Measurements from ENCODE around the gene DENND2D. TPM values are rescaled to one million over a fixed set of nuclear protein-coding genes. Genes with fewer than 3 reads are reported as not detected.

Gene DENND2D
- polyA plus RNA-seq, 1 donor from 2014 or later = not detected

DNA sequence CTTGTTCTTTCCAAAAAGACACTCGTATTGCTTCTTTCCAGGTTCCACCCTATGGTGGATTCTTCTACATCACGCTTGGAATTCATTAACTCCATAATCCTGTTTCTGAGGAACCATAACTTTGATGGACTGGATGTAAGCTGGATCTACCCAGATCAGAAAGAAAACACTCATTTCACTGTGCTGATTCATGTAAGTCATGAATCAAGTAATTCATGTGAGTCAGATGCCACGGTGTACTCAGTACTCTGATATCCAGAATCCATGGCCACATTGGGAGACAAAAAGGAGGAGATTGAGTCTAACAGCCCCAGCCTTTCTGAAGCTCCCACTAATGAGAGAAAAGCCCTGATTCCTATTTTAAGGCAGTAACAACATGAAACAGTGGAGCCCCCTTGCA, 34.4 kb upstream of the DENND2D start:
- Histone ChIP-seq H3K9ac (ENCODE audit: low read length) (no peak overlapping the region), H3K36me3 (ENCODE audit: insufficient read depth, low read length) (no peaks in the 10 kb centered on the region), H3K9me2 (ENCODE audit: insufficient read depth, low read length) (no peaks in the 10 kb centered on the region), H4K20me1 (ENCODE audit: insufficient read depth) (no peaks in the 10 kb centered on the region), H2AFZ (ENCODE audit: low read depth, low read length) (no peak overlapping the region), H3K4me3 (ENCODE audit: low read length) (no peak overlapping the region), H3K4me2 (ENCODE audit: low read length) (no peak overlapping the region), H3K27ac (ENCODE audit: low read length) (no peak overlapping the region), H3F3A (ENCODE audit: insufficient read depth, low read length, poor library complexity, severe bottlenecking) (no peaks in the 10 kb centered on the region), H3K27me3 (ENCODE audit: insufficient read depth, low read depth, low read length) (no peaks in the 10 kb centered on the region), H3K79me2 (replicated peaks; ENCODE audit: insufficient read depth, low read length) (no peaks in the 10 kb centered on the region), H3K9me3 (ENCODE audit: low read length) (no peaks in the 10 kb centered on the region)
- TF ChIP-seq MXI1 (conservative IDR thresholded peaks at IDR 0.05; ENCODE audit: poor library complexity, severe bottlenecking) (no peak), REST (IDR thresholded peaks at IDR 0.05; ENCODE audit: borderline replicate concordance) (no peak), RAD21 (conservative IDR thresholded peaks at IDR 0.05) (no peak), EZH2 (IDR thresholded peaks at IDR 0.05; ENCODE audit: borderline replicate concordance, insufficient read depth, low read length, poor library complexity, severe bottlenecking) (no peak), SMC3 (conservative IDR thresholded peaks at IDR 0.05; ENCODE audit: poor library complexity) (no peak), CTCF (IDR thresholded peaks at IDR 0.05; ENCODE audit: poor library complexity, severe bottlenecking) (no peak), POLR2AphosphoS5 (IDR thresholded peaks at IDR 0.05) (no peak), TAF1 (IDR thresholded peaks at IDR 0.05; ENCODE audit: low read depth) (no peak), EP300 (conservative IDR thresholded peaks at IDR 0.05; ENCODE audit: poor library complexity, severe bottlenecking) (no peak)

- no peak overlapping the region for H3K9ac ChIP-seq (ENCODE audit: low read length)
- TF ChIP-seq POLR2AphosphoS5 (IDR thresholded peaks at IDR 0.05) (no peak), MXI1 (conservative IDR thresholded peaks at IDR 0.05; ENCODE audit: poor library complexity, severe bottlenecking) (no peak), EZH2 (IDR thresholded peaks at IDR 0.05; ENCODE audit: borderline replicate concordance, insufficient read depth, low read length, poor library complexity, severe bottlenecking) (no peak), RAD21 (conservative IDR thresholded peaks at IDR 0.05) (no peak), SMC3 (conservative IDR thresholded peaks at IDR 0.05; ENCODE audit: poor library complexity) (no peak), TAF1 (IDR thresholded peaks at IDR 0.05; ENCODE audit: low read depth) (no peak), REST (IDR thresholded peaks at IDR 0.05; ENCODE audit: borderline replicate concordance) (no peak), CTCF (IDR thresholded peaks at IDR 0.05; ENCODE audit: poor library complexity, severe bottlenecking) (no peak), EP300 (conservative IDR thresholded peaks at IDR 0.05; ENCODE audit: poor library complexity, severe bottlenecking) (no peak)
- H4K20me1 ChIP-seq (ENCODE audit: insufficient read depth) = no peaks in the 10 kb centered on the region
- no peaks in the 10 kb centered on the region for H3K36me3 ChIP-seq (ENCODE audit: insufficient read depth, low read length)
- H3K4me3 ChIP-seq (ENCODE audit: low read length) = no peak overlapping the region
- H3K27ac ChIP-seq (ENCODE audit: low read length) = no peak overlapping the region
- no peaks in the 10 kb centered on the region for H3K9me3 ChIP-seq (ENCODE audit: low read length)
- no peak overlapping the region for H3K4me2 ChIP-seq (ENCODE audit: low read length)
- H2AFZ ChIP-seq (ENCODE audit: low read depth, low read length) = no peak overlapping the region
- H3K9me2 ChIP-seq (ENCODE audit: insufficient read depth, low read length) = no peaks in the 10 kb centered on the region
- no peaks in the 10 kb centered on the region for H3K27me3 ChIP-seq (ENCODE audit: insufficient read depth, low read depth, low read length)
- no peaks in the 10 kb centered on the region for H3F3A ChIP-seq (ENCODE audit: insufficient read depth, low read length, poor library complexity, severe bottlenecking)
- H3K79me2 ChIP-seq (replicated peaks; ENCODE audit: insufficient read depth, low read length) = no peaks in the 10 kb centered on the region
Measured at GRCh38 chr1:111234258-111234657, 33.8 kb upstream of the DENND2D start.

Data from neural cell (in vitro differentiated cells).